IMR-90 (cell line): ENCODE data around the gene RNF32. TPM values are rescaled to one million over a fixed set of nuclear protein-coding genes. Genes with fewer than 3 reads are reported as not detected.

Experiments
- ATAC-seq: fragments of 200-7000 bp; cut with Tn5 transposase; 2 replicates; pipeline ENCODE4 v1.9.1; 2020; ENCODE audit warnings: low read depth, mild to moderate bottlenecking, moderate library complexity
- BruUV-seq: library from RNA; stranded (reverse); fragments of 400-500 nt; replicated peaks from 2 replicates; lab custom pipeline; 2021; lab: Mats Ljungman, UMichigan
- CTCF ChIA-PET: fragments of 300-600 bp; formaldehyde crosslinking; extraction: SDS; loops from one replicate; lab custom pipeline; 2021; ENCODE audit warnings: antibody characterized with exemption; lab: Yijun Ruan, JAX
- POLR2A ChIA-PET: fragments of 300-600 bp; sonication (Branson Sonifier 250); formaldehyde crosslinking; loops from one replicate; lab custom pipeline; 2022; ENCODE audit warnings: antibody characterized with exemption; ENCODE audit not compliant: unreplicated experiment; lab: Charles Lee
- DNase-seq: peaks from one replicate; pipeline ENCODE4 v3.0.0; 2013
- H2AFZ ChIP-seq: replicated peaks from 2 replicates; pipeline ENCODE3; 2013; ENCODE audit warnings: low read length, mild to moderate bottlenecking; ENCODE audit not compliant: poor library complexity
- H2AK5ac ChIP-seq: 2 replicates; pipeline ENCODE4 v1.6.1; 2013; ENCODE audit warnings: low read depth, low read length, inconsistent platforms
- H2AK9ac ChIP-seq: replicated peaks from 2 replicates; pipeline ENCODE3; 2013; ENCODE audit warnings: mild to moderate bottlenecking, low read depth, low read length, moderate library complexity; ENCODE audit not compliant: poor library complexity
- H2BK120ac ChIP-seq: 2 replicates; pipeline ENCODE4 v1.6.1; 2013; ENCODE audit warnings: low read depth, low read length, inconsistent platforms
- H2BK15ac ChIP-seq: 3 replicates; pipeline ENCODE4 v1.6.1; 2013; ENCODE audit warnings: low read depth, low read length, inconsistent platforms
- H2BK20ac ChIP-seq: 2 replicates; pipeline ENCODE4 v1.6.1; 2013; ENCODE audit warnings: low read depth, mild to moderate bottlenecking, inconsistent platforms, low read length, moderate library complexity
- H2BK5ac ChIP-seq: 2 replicates; pipeline ENCODE4 v1.6.1; 2013; ENCODE audit warnings: mild to moderate bottlenecking, low read depth, low read length, inconsistent platforms; ENCODE audit not compliant: poor library complexity, severe bottlenecking
- H3K14ac ChIP-seq: replicated peaks from 2 replicates; pipeline ENCODE4 v1.6.1; 2013; ENCODE audit warnings: low read depth, low read length, inconsistent platforms
- H3K18ac ChIP-seq: 2 replicates; pipeline ENCODE4 v1.6.1; 2013; ENCODE audit warnings: low read depth, low read length, control low read depth
- H3K23ac ChIP-seq: 2 replicates; pipeline ENCODE4 v1.6.1; 2013; ENCODE audit warnings: low read depth, low read length, inconsistent platforms
- H3K27ac ChIP-seq: 2 replicates; pipeline ENCODE4 v1.5.1; 2013; ENCODE audit warnings: mild to moderate bottlenecking, control low read depth, low read length; ENCODE audit not compliant: insufficient read depth
- H3K27me3 ChIP-seq: 2 replicates; pipeline ENCODE4 v1.6.1; 2013; ENCODE audit warnings: low read length; ENCODE audit not compliant: control insufficient read depth, insufficient read depth
- H3K36me3 ChIP-seq: 2 replicates; pipeline ENCODE4 v1.6.1; 2013; ENCODE audit warnings: low read length, mixed read lengths; ENCODE audit not compliant: control insufficient read depth, insufficient read depth
- H3K4ac ChIP-seq: 2 replicates; pipeline ENCODE4 v1.6.1; 2013; ENCODE audit warnings: low read depth, low read length, inconsistent platforms
- H3K4me1 ChIP-seq: 2 replicates; pipeline ENCODE4 v1.6.1; 2013; ENCODE audit warnings: low read length, mixed read lengths; ENCODE audit not compliant: control insufficient read depth, insufficient read depth
- H3K4me2 ChIP-seq: 2 replicates; pipeline ENCODE4 v1.6.1; 2013; ENCODE audit warnings: low read depth, mild to moderate bottlenecking, control low read depth, low read length, moderate library complexity
- H3K4me3 ChIP-seq: 2 replicates; pipeline ENCODE4 v1.5.1; 2013; ENCODE audit warnings: low read depth, mild to moderate bottlenecking, control low read depth, low read length, moderate library complexity; ENCODE audit not compliant: insufficient read depth
- H3K56ac ChIP-seq: 2 replicates; pipeline ENCODE4 v1.6.1; 2013; ENCODE audit warnings: low read length, inconsistent platforms; ENCODE audit not compliant: insufficient read depth; ENCODE audit errors: extremely low read depth
- H3K79me1 ChIP-seq, 2 experiments: 2 replicates each; pipeline ENCODE4 v1.6.1; 2013; ENCODE audit warnings: low read length in 2 of 2, inconsistent platforms in 1 of 2, low read depth in 1 of 2
- H3K9ac ChIP-seq: 2 replicates; pipeline ENCODE4 v1.6.1; 2013; ENCODE audit warnings: low read depth, low read length, control low read depth
- H3K9me1 ChIP-seq: 2 replicates; pipeline ENCODE4 v1.6.1; 2013; ENCODE audit warnings: low read length, inconsistent platforms; ENCODE audit not compliant: insufficient read depth
- H3K9me3 ChIP-seq: 2 replicates; pipeline ENCODE4 v1.6.1; 2013; ENCODE audit warnings: low read length; ENCODE audit not compliant: control insufficient read depth, insufficient read depth
- H4K20me1 ChIP-seq: 2 replicates; pipeline ENCODE4 v1.6.1; 2013; ENCODE audit warnings: low read length, inconsistent platforms; ENCODE audit not compliant: insufficient read depth
- H4K5ac ChIP-seq: 2 replicates; pipeline ENCODE4 v1.6.1; 2013; ENCODE audit warnings: mild to moderate bottlenecking, low read depth, low read length, control low read depth
- H4K8ac ChIP-seq, 2 experiments: 2 replicates each; pipeline ENCODE4 v1.6.1; 2013; ENCODE audit warnings: low read depth in 2 of 2, low read length in 2 of 2, control low read depth in 1 of 2, inconsistent platforms in 1 of 2
- H4K91ac ChIP-seq: 2 replicates; pipeline ENCODE4 v1.6.1; 2013; ENCODE audit warnings: low read depth, low read length, inconsistent platforms; ENCODE audit not compliant: insufficient read depth
- BHLHE40 ChIP-seq: fragments of 150-350 bp; IDR thresholded peaks from 2 replicates; pipeline ENCODE4 v1.6.1; 2016; ENCODE audit warnings: mild to moderate bottlenecking, low read depth, low read length
- CHD1 ChIP-seq: IDR thresholded peaks from 2 replicates; pipeline ENCODE4 v1.6.1; 2012; ENCODE audit warnings: low read depth, low read length, improper control_type of control experiment
- USF2 ChIP-seq: fragments of 150-350 bp; IDR thresholded peaks from 2 replicates; pipeline ENCODE4 v1.6.1; 2017; ENCODE audit warnings: mild to moderate bottlenecking, antibody characterized with exemption, low read length, low read depth
- dilution Hi-C: fragments of 300-500 bp; cut with HindIII; formaldehyde crosslinking; loops from one replicate; pipeline ENCODE4 v1.14.3; 2018; ENCODE audit warnings: low sequenced_read_pairs; ENCODE audit not compliant: unreplicated experiment
- in situ Hi-C: fragments of 300-500 bp; cut with MboI; formaldehyde crosslinking; loops from 3 replicates; pipeline ENCODE4 v1.14.3; 2019; ENCODE audit warnings: low sequenced_read_pairs, inconsistent platforms, mixed read lengths
- intact Hi-C: fragments of 100-400 bp; cut with micrococcal nuclease; formaldehyde crosslinking; loops from 2 replicates; pipeline ENCODE4 v1.10.0; 2022
- polyA plus RNA-seq, 3 experiments: library from polyadenylated mRNA; depleted of rRNA; stranded (reverse); fragments of >200 nt; gene quantifications; 2 replicates each; pipeline ENCODE4 v1.2.3, GENCODE V29; 2012; ENCODE audit warnings: low replicate concordance in 1 of 3
- total RNA-seq: library from RNA; depleted of rRNA; stranded (reverse); fragments of >200 nt; gene quantifications from 2 replicates; pipeline ENCODE4 v1.2.3, GENCODE V29; 2012

The RNF32 gene
- total and polyA plus RNA-seq, 2 of the 4 experiments (the other 2 are of a cell fraction): 0.36 to 0.63 TPM

GRCh38 chr7:156621652-156622051, 18.9 kb upstream of the RNF32 start:
- H3K9me3 ChIP-seq: no peaks in the 10 kb centered on the region
- ATAC-seq (no peak), DNase-seq (no peak)
- dilution Hi-C loops: no loop called here
- H3K4me2 ChIP-seq: no peak overlapping the region
- no peaks in the 10 kb centered on the region for H3K4me1 ChIP-seq
- H3K4me3 ChIP-seq: no peak overlapping the region
- no peak overlapping the region for H2AK5ac ChIP-seq
- no peak overlapping the region for H4K8ac ChIP-seq
- in situ Hi-C loops: no loop called here
- no peak overlapping the region for H2AK9ac ChIP-seq
- H3K9me1 ChIP-seq: no peaks in the 10 kb centered on the region
- H4K20me1 ChIP-seq: no peaks in the 10 kb centered on the region
- H2BK120ac ChIP-seq: no peak overlapping the region
- H2BK5ac ChIP-seq: no peak overlapping the region
- H2AFZ ChIP-seq: no peak overlapping the region
- no peak overlapping the region for H3K9ac ChIP-seq
- peaks cover 6% of the 10 kb centered on the region for H3K27me3 ChIP-seq
- TF ChIP-seq CHD1 (no peak), USF2 (no peak), BHLHE40 (no peak)
- no peak overlapping the region for H3K23ac ChIP-seq
- H3K4ac ChIP-seq: no peak overlapping the region
- BruUV-seq: no TSS peak
- H2BK20ac ChIP-seq: no peak overlapping the region
- H3K14ac ChIP-seq: no peak overlapping the region
- POLR2A ChIA-PET: no interaction called here
- intact Hi-C loops: no loop called here
- no peak overlapping the region for H3K18ac ChIP-seq
- H4K5ac ChIP-seq: no peak overlapping the region
- no peak overlapping the region for H3K56ac ChIP-seq
- no peak overlapping the region for H2BK15ac ChIP-seq
- no peak overlapping the region for H3K27ac ChIP-seq
- no peaks in the 10 kb centered on the region for H3K79me1 ChIP-seq
- H3K36me3 ChIP-seq: no peaks in the 10 kb centered on the region
- CTCF ChIA-PET: no interaction called here
- no peak overlapping the region for H4K91ac ChIP-seq
